ENCODE data around the gene SLC22A1. TPM values are rescaled to one million over a fixed set of nuclear protein-coding genes. Genes with fewer than 3 reads are reported as not detected.
"Not testable (repeated sequence)": the region's sequence is repeated elsewhere in the genome, so short reads cannot be mapped to it uniquely, and the experiment has no call there.

SLC22A1 gene
- total RNA-seq, 1 experiment from 2014 or later, result 0.56 TPM

- no peak for DNase-seq (ENCODE audit: low spot score)
These were observed 366 bp downstream of the SLC22A1 start for GRCh38 chr6:160121981-160122380.

- no peak for DNase-seq (ENCODE audit: low spot score)
These were observed 1.1 kb downstream of the SLC22A1 start for GRCh38 chr6:160122744-160123143.

- no peak for DNase-seq (ENCODE audit: low spot score)
These were observed 2.4 kb downstream of the SLC22A1 start for GRCh38 chr6:160124007-160124406.

GRCh38 chr6:160124605-160125004 lies 3.0 kb downstream of the SLC22A1 start:
- DNase-seq (ENCODE audit: low spot score), result no peak

- DNase-seq (ENCODE audit: low spot score), result not testable (repeated sequence)
These were observed 3.5 kb downstream of the SLC22A1 start for GRCh38 chr6:160125105-160125504.

- no peak for DNase-seq (ENCODE audit: low spot score)
These were observed 5.9 kb downstream of the SLC22A1 start for GRCh38 chr6:160127270-160128124.

- no peak for DNase-seq (ENCODE audit: low spot score)
These were observed 6.6 kb downstream of the SLC22A1 start for GRCh38 chr6:160128125-160128683.

GRCh38 chr6:160128879-160129516 lies 7.4 kb downstream of the SLC22A1 start:
- no peak for DNase-seq (ENCODE audit: low spot score)

- DNase-seq (ENCODE audit: low spot score), result no peak
These were observed 8.4 kb downstream of the SLC22A1 start for GRCh38 chr6:160129881-160130615.

- DNase-seq (ENCODE audit: low spot score), result no peak
These were observed 9.3 kb downstream of the SLC22A1 start for GRCh38 chr6:160130729-160131484.

- no peak for DNase-seq (ENCODE audit: low spot score)
These were observed 10.2 kb downstream of the SLC22A1 start for GRCh38 chr6:160131636-160132296.

GRCh38 chr6:160132297-160132637 lies 10.7 kb downstream of the SLC22A1 start:
- DNase-seq (ENCODE audit: low spot score), result no peak

GRCh38 chr6:160132776-160133338 lies 11.2 kb downstream of the SLC22A1 start:
- no peak for DNase-seq (ENCODE audit: low spot score)

GRCh38 chr6:160133441-160134336 lies 12.1 kb downstream of the SLC22A1 start:
- DNase-seq (ENCODE audit: low spot score), result no peak

GRCh38 chr6:160134337-160134751 lies 12.7 kb downstream of the SLC22A1 start:
- not testable (repeated sequence) for DNase-seq (ENCODE audit: low spot score)

GRCh38 chr6:160134779-160135547 lies 13.3 kb downstream of the SLC22A1 start:
- no peak for DNase-seq (ENCODE audit: low spot score)

GRCh38 chr6:160135907-160136655 lies 14.5 kb downstream of the SLC22A1 start:
- no peak for DNase-seq (ENCODE audit: low spot score)

Data from HT-29 (cell line).